Progenitor cell of endocrine pancreas (in vitro differentiated cells): ENCODE data around the gene PIR. TPM values are rescaled to one million over a fixed set of nuclear protein-coding genes. Genes with fewer than 3 reads are reported as not detected.

ENCODE experiments used
- DNase-seq: peaks from one replicate; pipeline ENCODE4 v3.0.0; 2021; ENCODE audit warnings: low spot score; ENCODE audit not compliant: unreplicated experiment
- H3K27ac Mint-ChIP-seq: 2 replicates; pipeline ENCODE4 v1.8.0; 2021; ENCODE audit warnings: mild to moderate bottlenecking, moderate library complexity, mixed read lengths
- H3K27me3 Mint-ChIP-seq: 2 replicates; pipeline ENCODE4 v1.8.0; 2021; ENCODE audit warnings: mixed read lengths
- H3K36me3 Mint-ChIP-seq: 2 replicates; pipeline ENCODE4 v1.8.0; 2022; ENCODE audit warnings: mixed read lengths; ENCODE audit not compliant: insufficient read depth
- H3K4me1 Mint-ChIP-seq: 2 replicates; pipeline ENCODE4 v1.8.0; 2021; ENCODE audit warnings: low read depth, mixed read lengths
- H3K4me3 Mint-ChIP-seq: 2 replicates; pipeline ENCODE4 v1.8.0; 2021; ENCODE audit warnings: low read depth, mild to moderate bottlenecking, moderate library complexity, mixed read lengths
- H3K9me3 Mint-ChIP-seq: 2 replicates; pipeline ENCODE4 v1.8.0; 2021; ENCODE audit warnings: low read depth, mixed read lengths
- CTCF ChIP-seq: fragments of 200-600 bp; sonication (generic); IDR thresholded peaks from one replicate; pipeline ENCODE4 v1.5.0; 2021; ENCODE audit warnings: antibody characterized with exemption, mild to moderate bottlenecking; ENCODE audit not compliant: unreplicated experiment
- total RNA-seq: library from RNA; stranded (reverse); gene quantifications from 2 replicates; pipeline ENCODE4 v1.2.1, GENCODE V29; 2021

PIR gene
- total RNA-seq, 1 donor from 2014 or later = 14.9 TPM

GRCh38 chrX:15373976-15374375 lies 119.2 kb downstream of the PIR start:
- Mint-ChIP-seq H3K4me3 (no peak overlapping the region), H3K27me3 (no peaks in the 10 kb centered on the region), H3K4me1 (no peaks in the 10 kb centered on the region), H3K36me3 (no peaks in the 10 kb centered on the region), H3K9me3 (peaks cover 3% of the 10 kb centered on the region), H3K27ac (no peak overlapping the region)
- no peak for TF ChIP-seq CTCF
- no peak for DNase-seq

- no peak overlapping the region for H3K27ac Mint-ChIP-seq
- H3K9me3 Mint-ChIP-seq = no peaks in the 10 kb centered on the region
- TF ChIP-seq CTCF = no peak
- no peaks in the 10 kb centered on the region for H3K36me3 Mint-ChIP-seq
- no peak overlapping the region for H3K4me3 Mint-ChIP-seq
- no peaks in the 10 kb centered on the region for H3K27me3 Mint-ChIP-seq
- H3K4me1 Mint-ChIP-seq = no peaks in the 10 kb centered on the region
- DNase-seq = no peak
These were observed 126.4 kb downstream of the PIR start for GRCh38 chrX:15366506-15367352.

- Mint-ChIP-seq H3K27me3 (peaks cover 4% of the 10 kb centered on the region), H3K4me1 (no peaks in the 10 kb centered on the region), H3K4me3 (no peak overlapping the region), H3K9me3 (no peaks in the 10 kb centered on the region), H3K36me3 (no peaks in the 10 kb centered on the region), H3K27ac (no peak overlapping the region)
- DNase-seq = no peak
- TF ChIP-seq CTCF = no peak
These were observed 133.4 kb downstream of the PIR start for GRCh38 chrX:15359701-15360100.

GRCh38 chrX:15358533-15358932 lies 134.6 kb downstream of the PIR start:
- H3K4me3 Mint-ChIP-seq = no peak overlapping the region
- H3K27me3 Mint-ChIP-seq = peaks cover 4% of the 10 kb centered on the region
- no peaks in the 10 kb centered on the region for H3K36me3 Mint-ChIP-seq
- H3K27ac Mint-ChIP-seq = no peak overlapping the region
- no peak for DNase-seq
- TF ChIP-seq CTCF = no peak
- no peaks in the 10 kb centered on the region for H3K4me1 Mint-ChIP-seq
- no peaks in the 10 kb centered on the region for H3K9me3 Mint-ChIP-seq

- TF ChIP-seq CTCF = no peak
- no peak for DNase-seq
- no peak overlapping the region for H3K4me3 Mint-ChIP-seq
- peaks cover 4% of the 10 kb centered on the region for H3K27me3 Mint-ChIP-seq
- H3K9me3 Mint-ChIP-seq = no peaks in the 10 kb centered on the region
- H3K27ac Mint-ChIP-seq = no peak overlapping the region
- no peaks in the 10 kb centered on the region for H3K4me1 Mint-ChIP-seq
- H3K36me3 Mint-ChIP-seq = no peaks in the 10 kb centered on the region
These were observed 136.7 kb downstream of the PIR start for GRCh38 chrX:15356444-15356843.
